Fibroblast of gingiva (primary cell): ENCODE results near the gene KIRREL2.
"Not testable (repeated sequence)": the region's sequence is repeated elsewhere in the genome, so short reads cannot be mapped to it uniquely, and the experiment has no call there.

Source experiments
- DNase-seq: peaks from one replicate; pipeline ENCODE4 v3.0.0-alpha.2; 2011; ENCODE audit warnings: low read depth

The KIRREL2 gene

DNA sequence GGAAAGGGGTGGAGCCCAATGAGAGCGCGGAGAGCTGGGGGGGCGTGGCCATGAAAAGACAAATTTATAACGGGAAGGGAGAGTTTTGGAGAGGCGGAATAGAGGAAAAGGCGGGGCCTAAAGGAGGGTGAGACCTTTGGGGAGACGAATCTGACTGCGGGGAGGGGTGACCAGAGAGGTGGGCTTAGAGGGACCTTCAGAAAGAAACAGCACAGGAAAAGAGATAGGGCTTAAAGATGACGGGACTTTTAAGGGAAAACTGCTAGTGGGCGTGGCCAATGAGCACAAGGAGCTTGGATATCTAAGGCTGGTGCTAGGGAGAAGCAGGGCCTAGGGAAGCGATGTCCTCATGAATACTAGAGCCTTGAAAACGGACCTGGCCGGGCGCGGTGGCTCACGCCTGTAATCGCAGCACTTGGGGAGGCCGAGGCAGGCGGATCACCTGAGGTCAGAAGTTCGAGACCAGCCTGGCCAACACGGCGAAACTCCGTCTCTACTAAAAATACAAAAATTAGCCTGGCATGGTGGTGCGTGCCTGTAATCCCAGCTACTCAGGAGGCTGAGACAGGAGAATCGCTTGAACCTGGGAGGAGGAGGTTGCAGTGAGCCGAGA, 13.5 kb downstream of the KIRREL2 start:
- not testable (repeated sequence) for DNase-seq

DNA sequence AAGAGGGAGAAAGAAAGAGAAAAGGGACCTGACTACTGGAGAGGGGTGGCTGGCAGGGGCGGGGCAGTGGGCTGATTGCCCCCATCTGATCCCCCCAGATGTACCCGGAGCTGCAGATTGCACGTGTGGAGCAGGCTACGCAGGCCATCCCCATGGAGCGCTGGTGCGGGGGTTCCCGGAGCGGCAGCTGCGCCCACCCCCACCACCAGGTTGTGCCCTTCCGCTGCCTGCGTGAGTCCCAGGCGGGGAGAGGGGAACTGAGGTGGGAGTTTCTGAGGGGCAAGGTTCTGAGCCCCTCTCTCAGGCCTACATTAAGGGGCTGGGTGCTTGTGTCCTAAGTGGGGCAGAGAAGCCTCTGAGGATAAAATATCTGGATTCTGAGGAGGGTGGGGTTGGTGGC, 14.1 kb downstream of the KIRREL2 start:
- DNase-seq: no peak

DNA sequence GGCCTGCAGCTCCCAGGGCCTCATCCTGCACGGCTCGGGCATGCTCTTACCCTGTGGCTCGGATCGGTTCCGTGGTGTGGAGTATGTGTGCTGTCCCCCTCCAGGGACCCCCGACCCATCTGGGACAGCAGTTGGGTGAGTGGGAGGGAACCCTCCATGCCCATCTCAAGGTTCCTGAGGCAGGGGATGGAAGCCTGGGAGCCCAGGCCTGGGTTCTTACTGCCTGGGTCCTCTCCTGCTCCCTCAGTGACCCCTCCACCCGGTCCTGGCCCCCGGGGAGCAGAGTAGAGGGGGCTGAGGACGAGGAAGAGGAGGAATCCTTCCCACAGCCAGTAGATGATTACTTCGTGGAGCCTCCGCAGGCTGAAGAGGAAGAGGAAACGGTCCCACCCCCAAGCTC, 14.9 kb downstream of the KIRREL2 start:
- DNase-seq: no peak

DNA sequence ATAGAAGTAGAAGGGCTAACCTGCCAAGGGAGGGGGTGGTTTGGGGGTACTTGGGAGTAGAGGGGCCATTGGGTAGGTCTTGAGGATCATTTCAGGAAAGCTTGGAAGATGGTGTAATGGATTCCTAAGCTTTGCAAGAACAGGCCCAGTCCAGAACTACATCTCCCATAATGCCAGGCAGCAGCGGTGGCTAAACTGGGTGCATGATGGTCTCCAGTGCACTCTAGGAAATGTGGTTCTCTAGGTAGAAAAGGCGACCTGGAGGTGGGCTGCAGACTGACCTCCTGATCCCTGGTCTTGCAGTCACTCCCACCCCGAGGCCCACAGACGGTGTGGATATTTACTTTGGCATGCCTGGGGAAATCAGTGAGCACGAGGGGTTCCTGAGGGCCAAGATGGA, 15.5 kb downstream of the KIRREL2 start:
- DNase-seq: no peak

- DNase-seq: no peak
Observed at GRCh38 chr19:35874392-35874930, 17.8 kb downstream of the KIRREL2 start.

DNA sequence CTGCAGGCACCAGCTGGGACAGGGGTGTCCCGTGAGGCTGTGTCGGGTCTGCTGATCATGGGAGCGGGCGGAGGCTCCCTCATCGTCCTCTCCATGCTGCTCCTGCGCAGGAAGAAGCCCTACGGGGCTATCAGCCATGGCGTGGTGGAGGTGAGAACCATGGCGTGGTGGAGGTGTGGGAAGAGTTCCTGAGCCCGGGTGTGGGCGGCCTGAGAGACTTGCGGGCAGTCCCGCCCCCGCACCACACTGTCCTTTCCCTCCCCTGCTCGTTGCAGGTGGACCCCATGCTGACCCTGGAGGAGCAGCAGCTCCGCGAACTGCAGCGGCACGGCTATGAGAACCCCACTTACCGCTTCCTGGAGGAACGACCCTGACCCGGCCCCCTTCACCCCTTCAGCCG, 22.4 kb downstream of the KIRREL2 start:
- DNase-seq: no peak

DNA sequence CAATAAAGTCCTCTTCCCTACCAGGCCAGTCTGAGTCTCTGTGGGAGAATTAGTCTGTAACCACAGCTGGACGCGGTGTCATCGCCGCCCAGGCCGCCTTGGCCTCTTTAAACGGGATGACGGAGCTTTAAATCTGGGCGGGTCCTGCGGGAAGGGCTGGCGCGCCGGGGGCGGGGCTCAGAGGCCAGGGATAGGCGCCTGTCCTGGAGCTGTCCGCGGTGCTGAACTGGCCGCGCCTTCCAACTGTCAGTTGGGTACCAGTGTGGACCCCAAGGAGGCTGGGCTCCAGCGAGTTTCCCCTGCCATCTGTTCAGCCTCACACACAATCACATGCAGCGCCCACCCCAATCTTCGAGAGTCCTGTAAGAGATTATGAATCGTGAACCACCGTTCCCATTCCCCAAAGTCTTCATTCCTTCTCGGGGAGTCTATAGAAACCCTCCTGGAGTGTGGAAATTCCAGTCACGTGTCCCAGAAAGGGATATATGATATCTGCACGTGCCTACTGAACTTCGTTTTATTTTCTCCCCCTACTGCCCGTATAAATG, 23.1 kb downstream of the KIRREL2 start:
- peak; percentile 81 for DNase-seq

- DNase-seq: peak; percentile 75
Observed at GRCh38 chr19:35882114-35882832, 25.6 kb downstream of the KIRREL2 start.

DNA sequence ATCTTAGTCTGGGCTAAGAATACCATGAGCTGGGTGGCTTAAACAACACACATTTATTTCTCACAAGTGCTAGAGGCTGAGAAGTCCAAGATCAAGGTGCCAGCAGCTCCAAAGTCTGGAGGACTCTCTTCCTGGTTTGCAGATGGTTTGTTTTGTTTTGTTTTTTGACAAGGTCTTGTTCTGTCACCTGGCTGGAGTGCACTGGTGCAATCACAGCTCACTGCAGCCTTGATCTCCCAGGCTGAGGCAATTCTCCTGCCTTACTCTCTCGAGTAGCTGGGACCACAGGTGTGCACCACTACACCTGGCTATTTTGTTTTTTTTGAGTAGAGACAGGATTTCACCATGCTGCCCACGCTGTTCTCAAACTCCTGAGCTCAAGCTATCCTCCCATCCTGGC, 27.2 kb downstream of the KIRREL2 start:
- DNase-seq: no peak

- DNase-seq: no peak
Observed at GRCh38 chr19:35885225-35885738, 28.6 kb downstream of the KIRREL2 start.

GRCh38 chr19:35885904-35886303, 29.2 kb downstream of the KIRREL2 start:
- no peak for DNase-seq

GRCh38 chr19:35887197-35887596, 30.5 kb downstream of the KIRREL2 start:
- DNase-seq: no peak

- no peak for DNase-seq
Observed at GRCh38 chr19:35888398-35888797, 31.7 kb downstream of the KIRREL2 start.

DNA sequence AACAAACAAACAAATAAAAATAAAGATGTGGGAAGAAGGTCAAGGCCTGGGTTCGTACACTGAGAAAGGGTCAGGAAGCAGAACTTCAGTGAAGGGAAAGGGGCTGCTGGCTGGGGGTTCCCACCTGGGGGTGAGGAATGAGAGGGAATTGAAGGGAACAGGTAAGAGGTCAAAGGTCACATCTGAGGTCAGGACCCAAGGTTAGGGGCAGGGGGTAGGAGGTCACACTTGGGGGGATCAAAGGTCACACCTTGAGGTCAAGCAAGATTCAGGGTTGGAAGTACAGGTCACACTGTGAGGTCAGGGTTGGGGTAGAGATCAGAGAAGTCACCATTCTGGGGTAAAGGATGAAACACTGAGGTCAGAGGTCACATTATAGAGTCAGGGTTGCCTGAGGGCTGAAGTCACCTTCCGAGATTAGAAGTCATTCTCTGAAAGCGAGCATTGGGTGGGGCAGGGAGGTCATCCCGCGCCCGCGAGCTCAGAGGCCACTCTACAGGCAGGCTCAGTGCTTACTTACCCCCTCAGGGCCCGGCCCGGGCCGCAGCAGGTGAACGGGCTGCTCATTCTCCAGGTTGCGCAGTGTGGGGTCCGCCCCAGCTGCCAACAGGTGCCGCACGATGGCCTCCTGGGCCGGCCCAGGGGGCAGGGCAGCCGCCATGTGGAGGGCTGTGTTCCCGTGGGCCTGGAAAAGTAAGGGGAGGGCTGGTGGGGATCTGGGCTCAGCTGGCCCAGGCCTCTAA, 32.8 kb downstream of the KIRREL2 start:
- no peak for DNase-seq

DNA sequence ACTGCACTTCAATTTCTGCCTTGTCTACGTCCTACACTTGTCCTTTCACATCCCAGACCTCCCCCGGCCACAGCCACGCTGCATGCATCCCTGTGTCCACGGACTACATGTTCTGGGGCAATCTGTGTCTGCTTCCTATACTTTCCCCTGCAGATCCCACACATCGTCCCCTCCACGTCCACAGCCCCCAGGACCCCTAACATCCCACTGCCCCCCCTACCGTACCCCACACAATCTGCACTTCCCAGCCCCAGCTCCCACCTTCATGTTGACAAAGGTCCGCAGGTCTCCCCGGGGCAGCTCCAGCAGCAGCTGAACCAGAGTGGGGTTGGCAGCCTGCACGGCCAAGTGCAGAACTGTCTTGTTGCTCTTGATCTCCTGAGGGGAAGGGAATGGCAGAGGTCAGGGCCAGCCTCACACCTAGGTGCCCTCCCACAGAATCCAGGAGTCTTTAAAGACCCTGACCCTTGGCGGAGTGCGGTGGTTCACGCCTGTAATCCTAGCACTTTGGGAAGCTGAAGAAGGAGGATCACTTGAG, 33.5 kb downstream of the KIRREL2 start:
- DNase-seq: no peak

GRCh38 chr19:35891819-35892218, 35.1 kb downstream of the KIRREL2 start:
- not testable (repeated sequence) for DNase-seq

DNA sequence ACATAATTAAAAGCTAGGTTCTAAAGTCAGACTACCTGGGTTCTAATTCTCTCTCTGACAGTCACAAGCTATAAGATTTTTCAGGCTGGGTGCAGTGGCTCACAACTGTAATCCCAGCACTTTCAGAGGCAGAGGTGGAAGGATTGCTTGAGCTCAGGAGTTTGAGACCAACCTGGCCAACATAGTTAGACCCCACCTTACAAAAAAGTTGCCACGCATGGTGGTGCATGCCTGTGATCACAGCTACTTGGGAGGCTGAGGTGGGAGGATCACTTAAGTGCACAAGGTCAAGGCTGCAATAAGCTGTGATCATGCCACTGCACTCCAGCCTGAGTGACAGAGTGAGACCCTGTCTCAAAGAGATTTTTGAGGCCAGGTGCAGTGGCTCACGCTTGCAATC, 37.6 kb downstream of the KIRREL2 start:
- DNase-seq: no peak

- DNase-seq: no peak
Observed at GRCh38 chr19:35895911-35896642, 39.4 kb downstream of the KIRREL2 start.

- no peak for DNase-seq
Observed at GRCh38 chr19:35896643-35897040, 39.9 kb downstream of the KIRREL2 start.

GRCh38 chr19:35897706-35898451, 41.2 kb downstream of the KIRREL2 start:
- DNase-seq: no peak

GRCh38 chr19:35898499-35898809, 41.7 kb downstream of the KIRREL2 start:
- DNase-seq: no peak
